ENCODE data around the gene RPS6KA5.

Gene RPS6KA5

DNA sequence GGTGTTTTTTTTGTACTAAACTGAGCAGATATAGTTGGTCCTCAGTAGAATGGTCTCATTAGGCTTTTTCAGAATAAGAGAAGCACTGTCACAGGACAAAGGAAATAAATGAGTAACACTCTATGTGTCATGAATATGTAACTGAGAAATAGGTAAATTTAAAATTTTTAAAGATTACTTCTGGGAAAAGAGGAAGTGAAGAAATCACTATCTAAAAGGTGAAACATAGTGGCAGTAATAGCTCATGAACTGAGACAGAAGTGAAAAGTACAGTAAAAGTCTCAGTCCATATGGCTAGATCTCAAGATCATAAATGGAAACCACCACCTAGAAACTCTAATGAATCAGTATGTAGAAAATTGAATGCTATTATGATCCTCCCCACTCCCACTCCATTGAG, 154.9 kb downstream of the RPS6KA5 start:
- DNase-seq = no peak
- H3K27me3 ChIP-seq (replicated peaks) = no peaks in the 10 kb centered on the region
- TF ChIP-seq, protein P1, sequence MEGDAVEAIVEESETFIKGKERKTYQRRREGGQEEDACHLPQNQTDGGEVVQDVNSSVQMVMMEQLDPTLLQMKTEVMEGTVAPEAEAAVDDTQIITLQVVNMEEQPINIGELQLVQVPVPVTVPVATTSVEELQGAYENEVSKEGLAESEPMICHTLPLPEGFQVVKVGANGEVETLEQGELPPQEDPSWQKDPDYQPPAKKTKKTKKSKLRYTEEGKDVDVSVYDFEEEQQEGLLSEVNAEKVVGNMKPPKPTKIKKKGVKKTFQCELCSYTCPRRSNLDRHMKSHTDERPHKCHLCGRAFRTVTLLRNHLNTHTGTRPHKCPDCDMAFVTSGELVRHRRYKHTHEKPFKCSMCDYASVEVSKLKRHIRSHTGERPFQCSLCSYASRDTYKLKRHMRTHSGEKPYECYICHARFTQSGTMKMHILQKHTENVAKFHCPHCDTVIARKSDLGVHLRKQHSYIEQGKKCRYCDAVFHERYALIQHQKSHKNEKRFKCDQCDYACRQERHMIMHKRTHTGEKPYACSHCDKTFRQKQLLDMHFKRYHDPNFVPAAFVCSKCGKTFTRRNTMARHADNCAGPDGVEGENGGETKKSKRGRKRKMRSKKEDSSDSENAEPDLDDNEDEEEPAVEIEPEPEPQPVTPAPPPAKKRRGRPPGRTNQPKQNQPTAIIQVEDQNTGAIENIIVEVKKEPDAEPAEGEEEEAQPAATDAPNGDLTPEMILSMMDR (IDR thresholded peaks at IDR 0.05; ENCODE audit: low read depth, low read length, missing control alignments) = no peak
- in situ Hi-C loops (cut with HindIII; ENCODE audit: low pct_ligation_motif_present, low sequenced_read_pairs) = loop anchor here (25.0 kb wide), 1 partner anchor 382 kb away; no protein-coding TSS in a partner anchor
- H3K4me3 ChIP-seq (ENCODE audit: low read depth, low read length) = no peak overlapping the region
- no peaks in the 10 kb centered on the region for H3K36me3 ChIP-seq (replicated peaks)
- no peak overlapping the region for H3K27ac ChIP-seq

DNA sequence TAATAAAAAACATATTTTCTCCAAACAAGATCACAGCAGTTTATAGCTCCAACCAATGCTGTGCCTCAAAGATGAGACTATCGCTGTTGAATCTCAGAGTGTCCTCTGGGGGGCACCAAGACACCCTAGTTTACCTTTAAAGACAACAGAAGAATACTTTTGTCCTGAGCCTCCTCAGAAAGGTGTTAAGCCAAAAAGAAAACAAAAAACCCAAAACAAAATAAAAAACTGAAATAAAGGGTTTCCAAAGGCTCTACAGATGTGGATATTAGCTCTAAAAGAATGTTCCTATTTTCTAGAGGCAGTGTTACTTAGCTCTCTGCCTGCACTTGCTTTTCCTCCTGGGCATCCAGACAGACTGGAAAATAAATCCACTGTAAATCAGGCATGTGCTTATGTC, 157.3 kb downstream of the RPS6KA5 start:
- no peak overlapping the region for H3K4me3 ChIP-seq (ENCODE audit: low read depth, low read length)
- H3K36me3 ChIP-seq (replicated peaks) = no peaks in the 10 kb centered on the region
- no peaks in the 10 kb centered on the region for H3K27me3 ChIP-seq (replicated peaks)
- TF ChIP-seq, protein P1 (IDR thresholded peaks at IDR 0.05; ENCODE audit: low read depth, low read length, missing control alignments) = peak; percentile 79
- H3K27ac ChIP-seq = no peak overlapping the region
- DNase-seq = peak; percentile 55
- in situ Hi-C loops (cut with HindIII; ENCODE audit: low pct_ligation_motif_present, low sequenced_read_pairs) = loop anchor here (25.0 kb wide), 1 partner anchor 384 kb away; no protein-coding TSS in a partner anchor

DNA sequence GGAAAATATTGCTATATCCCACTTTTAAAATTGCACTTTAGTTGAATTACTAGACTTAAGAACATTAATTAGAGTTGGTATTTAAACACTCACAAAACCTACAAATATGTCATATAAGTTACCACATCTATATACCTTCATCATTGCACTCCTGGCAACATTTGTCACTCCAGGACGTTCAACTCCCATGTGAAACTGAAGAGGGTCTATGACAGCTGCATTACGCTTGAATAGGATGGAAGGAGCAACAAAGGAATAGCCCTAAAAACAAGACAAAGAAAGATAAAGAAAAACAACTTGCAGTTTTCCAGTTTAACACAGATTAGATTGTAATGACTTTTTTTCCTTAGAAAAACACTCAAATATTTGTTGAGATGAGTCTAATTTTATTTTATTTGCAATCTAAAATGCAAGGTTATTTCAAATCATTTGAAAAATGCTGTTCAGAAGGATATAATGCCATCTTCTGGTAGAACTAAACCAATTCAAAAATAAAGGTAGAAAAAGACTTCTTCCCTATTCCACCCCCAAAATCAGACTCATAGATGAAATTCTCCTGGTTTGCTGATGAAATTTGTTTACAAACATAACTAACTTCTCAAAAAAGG, 159.9 kb downstream of the RPS6KA5 start:
- no peak overlapping the region for H3K27ac ChIP-seq
- H3K27me3 ChIP-seq (replicated peaks) = no peaks in the 10 kb centered on the region
- no peak for DNase-seq
- no peak overlapping the region for H3K4me3 ChIP-seq (ENCODE audit: low read depth, low read length)
- no peaks in the 10 kb centered on the region for H3K36me3 ChIP-seq (replicated peaks)
- TF ChIP-seq, protein P1 (IDR thresholded peaks at IDR 0.05; ENCODE audit: low read depth, low read length, missing control alignments) = no peak
- in situ Hi-C loops (cut with HindIII; ENCODE audit: low pct_ligation_motif_present, low sequenced_read_pairs) = loop anchor here (25.0 kb wide), 1 partner anchor 387 kb away; no protein-coding TSS in a partner anchor

DNA sequence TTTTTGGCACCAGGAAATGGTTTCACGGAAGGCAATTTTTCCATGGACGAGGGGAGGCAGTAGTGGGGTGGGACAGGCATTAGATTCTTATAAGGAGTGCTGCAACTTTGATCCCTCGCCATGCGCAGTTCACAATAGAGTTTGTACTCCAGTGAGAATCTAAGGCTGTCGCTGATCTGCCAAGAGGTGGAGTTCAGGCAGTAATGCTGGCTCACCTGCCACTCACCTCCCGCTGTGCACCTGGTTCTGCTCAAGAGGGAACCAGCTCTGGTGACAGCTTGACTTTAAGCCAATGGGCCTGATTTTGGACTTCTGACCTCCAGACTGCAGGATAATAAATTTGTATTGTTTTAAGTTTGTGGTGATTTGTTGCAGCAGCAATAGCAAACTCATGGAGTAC, 163.4 kb downstream of the RPS6KA5 start:
- in situ Hi-C loops (cut with HindIII; ENCODE audit: low pct_ligation_motif_present, low sequenced_read_pairs) = no loop called here
- TF ChIP-seq, protein P1 (IDR thresholded peaks at IDR 0.05; ENCODE audit: low read depth, low read length, missing control alignments) = no peak
- Histone ChIP-seq H3K4me3 (ENCODE audit: low read depth, low read length) (no peak overlapping the region), H3K36me3 (replicated peaks) (no peaks in the 10 kb centered on the region), H3K27ac (no peak overlapping the region), H3K27me3 (replicated peaks) (no peaks in the 10 kb centered on the region)
- DNase-seq = no peak

DNA sequence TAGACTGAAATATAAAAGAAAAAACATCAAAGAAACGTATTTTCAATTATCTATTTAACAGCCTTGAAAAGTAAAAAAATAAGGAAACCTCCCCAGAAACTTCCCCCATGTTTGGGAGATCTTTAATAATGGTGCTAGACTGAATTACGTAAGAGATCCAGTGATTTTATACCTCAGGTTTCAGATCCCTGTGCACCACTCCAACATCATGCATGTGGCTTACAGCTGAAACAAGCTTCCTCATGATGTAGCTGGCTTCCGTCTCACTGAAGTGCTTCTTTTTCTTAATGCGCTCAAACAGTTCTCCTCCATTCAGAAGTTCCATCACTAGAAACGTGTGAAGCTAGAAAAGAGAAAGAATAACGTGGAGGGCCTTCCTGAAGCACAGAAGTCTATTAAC, 166.2 kb downstream of the RPS6KA5 start:
- in situ Hi-C loops (cut with HindIII; ENCODE audit: low pct_ligation_motif_present, low sequenced_read_pairs) = no loop called here
- no peak for DNase-seq
- Histone ChIP-seq H3K4me3 (ENCODE audit: low read depth, low read length) (no peak overlapping the region), H3K27ac (no peak overlapping the region), H3K27me3 (replicated peaks) (no peaks in the 10 kb centered on the region), H3K36me3 (replicated peaks) (no peaks in the 10 kb centered on the region)
- TF ChIP-seq, protein P1 (IDR thresholded peaks at IDR 0.05; ENCODE audit: low read depth, low read length, missing control alignments) = no peak

DNA sequence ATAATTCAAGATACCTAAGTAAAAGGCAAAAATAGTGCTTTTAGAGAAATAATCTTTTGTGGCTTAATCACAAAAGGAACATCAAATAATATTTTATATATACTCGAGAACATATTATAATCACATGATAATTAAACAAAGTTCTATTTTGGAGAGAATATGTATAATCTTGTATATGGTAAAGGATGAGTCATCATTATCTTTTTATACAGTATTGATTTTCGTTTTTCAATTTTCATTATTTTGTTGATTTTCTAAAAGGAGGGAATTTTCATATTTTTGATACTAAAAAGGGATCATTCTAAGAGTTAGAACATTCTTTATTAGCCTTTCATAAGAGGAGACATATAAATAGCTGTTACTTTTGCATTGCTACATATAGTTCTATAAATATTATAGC, 166.9 kb downstream of the RPS6KA5 start:
- TF ChIP-seq, protein P1 (IDR thresholded peaks at IDR 0.05; ENCODE audit: low read depth, low read length, missing control alignments) = no peak
- no peaks in the 10 kb centered on the region for H3K36me3 ChIP-seq (replicated peaks)
- H3K27ac ChIP-seq = no peak overlapping the region
- H3K27me3 ChIP-seq (replicated peaks) = no peaks in the 10 kb centered on the region
- no peak for DNase-seq
- in situ Hi-C loops (cut with HindIII; ENCODE audit: low pct_ligation_motif_present, low sequenced_read_pairs) = no loop called here
- no peak overlapping the region for H3K4me3 ChIP-seq (ENCODE audit: low read depth, low read length)

Measured in brain microvascular endothelial cell (primary cell).